HepG2 (cell line): ENCODE measurements around the gene CYB5B. TPM values are rescaled to one million over a fixed set of nuclear protein-coding genes. Genes with fewer than 3 reads are reported as not detected.
A peak's percentile ranks its signal among the peaks of the same experiment; 100 is the strongest.

ENCODE experiments used
- ARID5B ChIP-seq: IDR thresholded peaks from 2 replicates; pipeline ENCODE4 v1.4.0; 2020; ENCODE audit warnings: mild to moderate bottlenecking, missing genetic modification reagents
- CEBPB ChIP-seq: IDR thresholded peaks from 2 replicates; pipeline ENCODE4 v1.6.1; 2011; ENCODE audit warnings: low read depth, low read length, improper control_type of control experiment, borderline replicate concordance
- FOXO1 ChIP-seq: sonication (generic); formaldehyde crosslinking; IDR thresholded peaks from 2 replicates; pipeline ENCODE4 v1.4.0; 2020; ENCODE audit warnings: missing genetic modification reagents
- GABPA ChIP-seq, 2 experiments: IDR thresholded peaks; 2 replicates each; pipeline ENCODE4 v1.6.1; 2011 to 2016; ENCODE audit warnings: low read depth in 2 of 2, low read length in 1 of 2, missing biosample characterization in 1 of 2, missing genetic modification characterization in 1 of 2
- GFI1 ChIP-seq: sonication (generic); formaldehyde crosslinking; IDR thresholded peaks from 2 replicates; pipeline ENCODE4 v1.5.0; 2020; ENCODE audit warnings: missing genetic modification reagents, mild to moderate bottlenecking, borderline replicate concordance
- HOXA9 ChIP-seq: sonication (generic); formaldehyde crosslinking; IDR thresholded peaks from 2 replicates; pipeline ENCODE4 v1.8.1; 2022; ENCODE audit warnings: missing genetic modification reagents, mild to moderate bottlenecking, moderate library complexity, borderline replicate concordance
- MTERF4 ChIP-seq: sonication (generic); formaldehyde crosslinking; IDR thresholded peaks from 2 replicates; pipeline ENCODE4 v1.8.0; 2023; ENCODE audit warnings: mild to moderate bottlenecking, missing genetic modification reagents
- TAF1 ChIP-seq: sonication (generic); formaldehyde crosslinking; IDR thresholded peaks from 2 replicates; pipeline ENCODE4 v1.4.0; 2020; ENCODE audit warnings: missing genetic modification reagents
- TARDBP ChIP-seq: sonication (generic); formaldehyde crosslinking; IDR thresholded peaks from 2 replicates; pipeline ENCODE4 v1.8.0; 2022; ENCODE audit warnings: mild to moderate bottlenecking, missing genetic modification reagents
- ZFAT ChIP-seq: sonication (generic); formaldehyde crosslinking; conservative IDR thresholded peaks from 2 replicates; pipeline ENCODE4 v1.8.1; 2023; ENCODE audit warnings: missing genetic modification reagents, inconsistent platforms
- ZNF121 ChIP-seq: sonication (generic); formaldehyde crosslinking; IDR thresholded peaks from 2 replicates; pipeline ENCODE4 v1.5.0; 2020; ENCODE audit warnings: mild to moderate bottlenecking, missing genetic modification reagents
- ZNF143 ChIP-seq: sonication (generic); formaldehyde crosslinking; IDR thresholded peaks from 2 replicates; pipeline ENCODE4 v1.4.0; 2020; ENCODE audit warnings: missing genetic modification reagents
- ZNF18 ChIP-seq: sonication (generic); formaldehyde crosslinking; IDR thresholded peaks from 2 replicates; pipeline ENCODE4 v1.8.0; 2022; ENCODE audit warnings: mild to moderate bottlenecking, missing genetic modification reagents; ENCODE audit not compliant: insufficient replicate concordance
- ZNF569 ChIP-seq: sonication (generic); formaldehyde crosslinking; IDR thresholded peaks from 2 replicates; pipeline ENCODE4 v1.5.0; 2020; ENCODE audit warnings: mild to moderate bottlenecking, missing genetic modification reagents, moderate library complexity, borderline replicate concordance
- ZNF577 ChIP-seq: sonication (generic); formaldehyde crosslinking; IDR thresholded peaks from 2 replicates; pipeline ENCODE4 v1.4.0; 2020; ENCODE audit warnings: mild to moderate bottlenecking, low read depth, missing genetic modification reagents, borderline replicate concordance
- ZNF749 ChIP-seq: sonication (generic); formaldehyde crosslinking; IDR thresholded peaks from 2 replicates; pipeline ENCODE4 v1.8.0; 2022; ENCODE audit warnings: mild to moderate bottlenecking, missing genetic modification reagents, moderate library complexity, borderline replicate concordance
- ZNF878 ChIP-seq: sonication (generic); formaldehyde crosslinking; IDR thresholded peaks from 2 replicates; pipeline ENCODE4 v1.8.1; 2023; ENCODE audit warnings: mild to moderate bottlenecking, missing genetic modification reagents, moderate library complexity
- polyA plus RNA-seq, 8 experiments: library from polyadenylated mRNA; depleted of rRNA in 3 of 8; stranded (reverse) in 7 of 8; unstranded in 1 of 8; fragments of >200 nt; fragmentation: Illumina TruSeq in 4 of 8; extraction: Trizol in 4 of 8; gene quantifications; 2 replicates each; pipeline versions ENCODE4 v1.2.1 to v1.2.3, GENCODE V29; 2011 to 2016; ENCODE audit warnings: low read depth in 4 of 8, missing spikeins in 1 of 8, mixed read lengths in 1 of 8; ENCODE audit not compliant: insufficient read depth in 1 of 8
- total RNA-seq, 5 experiments: library from RNA; depleted of rRNA; stranded (reverse); fragments of >200 nt; fragmentation: Illumina TruSeq; extraction: Trizol; gene quantifications; 2 replicates each; pipeline ENCODE4 v1.2.3, GENCODE V29; 2016; ENCODE audit warnings: low read depth in 1 of 5
- TF ChIP-seq, protein P1 (sequence below): conservative IDR thresholded peaks from 2 replicates; pipeline ENCODE4 v1.6.1; 2018; ENCODE audit warnings: missing genetic modification reagents

The CYB5B gene
- total and polyA plus RNA-seq, 2 of the 13 experiments (the other 11 are each of a cell fraction or from before 2014, with no cell fraction given), result 234 to 432 TPM

- TF ChIP-seq HOXA9 (CRISPR knock-in tag) (no peak), CEBPB (no peak), GFI1 (CRISPR knock-in tag) (0 out of 2 replicates have a peak, but pooled peaks have one; percentile 24), TARDBP (CRISPR knock-in tag) (no peak), FOXO1 (CRISPR knock-in tag) (no peak), ZNF18 (CRISPR knock-in tag) (no peak), ARID5B (peak; percentile 54), ZNF569 (CRISPR knock-in tag) (no peak), ZNF577 (CRISPR knock-in tag) (no peak), ZFAT (CRISPR knock-in tag) (no peak), ZNF878 (CRISPR knock-in tag) (no peak), GABPA (IDR thresholded peaks at IDR 0.05; ENCODE audit: low read depth, low read length) (no peak), GABPA (CRISPR knock-in tag; IDR thresholded peaks at IDR 0.05; ENCODE audit: low read depth) (no peak), TAF1 (CRISPR knock-in tag) (no peak), ZNF749 (no peak), MTERF4 (CRISPR knock-in tag) (no peak), ZNF143 (CRISPR knock-in tag) (no peak), ZNF121 (CRISPR knock-in tag) (no peak)
- TF ChIP-seq, protein P1, sequence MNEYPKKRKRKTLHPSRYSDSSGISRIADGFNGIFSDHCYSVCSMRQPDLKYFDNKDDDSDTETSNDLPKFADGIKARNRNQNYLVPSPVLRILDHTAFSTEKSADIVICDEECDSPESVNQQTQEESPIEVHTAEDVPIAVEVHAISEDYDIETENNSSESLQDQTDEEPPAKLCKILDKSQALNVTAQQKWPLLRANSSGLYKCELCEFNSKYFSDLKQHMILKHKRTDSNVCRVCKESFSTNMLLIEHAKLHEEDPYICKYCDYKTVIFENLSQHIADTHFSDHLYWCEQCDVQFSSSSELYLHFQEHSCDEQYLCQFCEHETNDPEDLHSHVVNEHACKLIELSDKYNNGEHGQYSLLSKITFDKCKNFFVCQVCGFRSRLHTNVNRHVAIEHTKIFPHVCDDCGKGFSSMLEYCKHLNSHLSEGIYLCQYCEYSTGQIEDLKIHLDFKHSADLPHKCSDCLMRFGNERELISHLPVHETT (CRISPR knock-in tag), result no peak
These were observed 46.4 kb upstream of the CYB5B start (continued) for GRCh38 chr16:69378036-69378435.
